ENCODE measurements around the gene RASSF8.

The RASSF8 gene

DNA sequence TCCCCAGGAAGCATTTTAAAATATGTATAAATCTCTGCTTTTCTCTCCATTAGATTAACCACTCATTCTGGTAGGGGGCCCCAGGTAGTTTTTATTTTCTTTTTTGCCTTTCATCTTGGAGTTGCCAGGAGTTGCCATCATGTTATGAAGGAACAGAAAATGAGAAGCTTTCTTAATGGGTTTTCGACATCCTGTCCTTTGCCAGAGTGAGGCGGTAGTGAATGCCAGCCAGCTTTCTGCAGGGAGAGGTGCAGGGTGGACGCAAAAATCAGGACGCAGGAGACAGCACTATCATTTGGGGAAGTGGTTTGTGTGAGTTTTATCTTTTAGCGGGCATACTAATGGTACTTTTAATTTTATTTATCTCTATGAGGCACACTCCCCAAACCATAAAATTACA, 1.7 kb downstream of the RASSF8 start:
- DNase-seq (ENCODE audit: extremely low read depth, low read depth) = no peak
- peak overlapping the region; percentile 68 for H3K4me3 ChIP-seq (replicated peaks; ENCODE audit: low read depth, low read length)
- TF ChIP-seq CTCF (IDR thresholded peaks at IDR 0.05; ENCODE audit: low read depth, low read length, missing control alignments) = peak; percentile 16

GRCh38 chr12:25960961-25961360, 2.5 kb downstream of the RASSF8 start:
- no peak for DNase-seq (ENCODE audit: extremely low read depth, low read depth)
- no peak for TF ChIP-seq CTCF (IDR thresholded peaks at IDR 0.05; ENCODE audit: low read depth, low read length, missing control alignments)
- peak overlapping the region; percentile 68 for H3K4me3 ChIP-seq (replicated peaks; ENCODE audit: low read depth, low read length)

DNA sequence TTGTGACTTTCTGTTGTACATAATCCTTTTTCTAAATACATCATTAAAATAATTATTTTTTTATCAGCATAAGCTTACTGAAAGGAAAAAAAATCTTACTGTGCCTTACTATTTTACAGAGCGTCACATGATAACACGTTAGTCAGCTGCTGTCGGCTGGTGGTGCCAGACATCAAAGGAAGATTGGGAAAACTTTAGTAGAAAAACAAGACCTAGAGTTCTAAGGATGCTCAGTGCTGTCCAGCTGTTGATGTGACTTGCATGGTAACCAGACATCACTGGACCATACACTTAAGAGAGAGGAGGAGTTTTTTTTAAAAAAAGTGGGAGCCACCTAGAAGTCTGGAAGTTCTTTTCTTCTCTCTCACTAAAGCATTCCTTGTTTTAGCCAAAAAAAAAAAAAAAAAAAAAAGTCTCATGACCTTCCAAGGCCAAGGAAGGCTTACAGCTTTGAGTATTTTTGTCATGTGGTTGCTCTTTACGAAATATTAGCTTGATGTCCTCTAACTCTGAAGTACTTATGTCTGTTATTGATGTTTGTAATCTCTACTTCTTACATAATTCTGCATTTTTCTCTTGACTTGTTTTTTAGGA, 4.5 kb downstream of the RASSF8 start:
- H3K4me3 ChIP-seq (replicated peaks; ENCODE audit: low read depth, low read length) = no peak overlapping the region
- DNase-seq (ENCODE audit: extremely low read depth, low read depth) = no peak
- TF ChIP-seq CTCF (IDR thresholded peaks at IDR 0.05; ENCODE audit: low read depth, low read length, missing control alignments) = no peak

GRCh38 chr12:25965682-25966081, 7.2 kb downstream of the RASSF8 start:
- no peak for DNase-seq (ENCODE audit: extremely low read depth, low read depth)
- no peak for TF ChIP-seq CTCF (IDR thresholded peaks at IDR 0.05; ENCODE audit: low read depth, low read length, missing control alignments)
- H3K4me3 ChIP-seq (replicated peaks; ENCODE audit: low read depth, low read length) = no peak overlapping the region

- no peak overlapping the region for H3K4me3 ChIP-seq (replicated peaks; ENCODE audit: low read depth, low read length)
- DNase-seq (ENCODE audit: extremely low read depth, low read depth) = no peak
- no peak for TF ChIP-seq CTCF (IDR thresholded peaks at IDR 0.05; ENCODE audit: low read depth, low read length, missing control alignments)
Measured at GRCh38 chr12:25970082-25970481, 11.6 kb downstream of the RASSF8 start.

DNA sequence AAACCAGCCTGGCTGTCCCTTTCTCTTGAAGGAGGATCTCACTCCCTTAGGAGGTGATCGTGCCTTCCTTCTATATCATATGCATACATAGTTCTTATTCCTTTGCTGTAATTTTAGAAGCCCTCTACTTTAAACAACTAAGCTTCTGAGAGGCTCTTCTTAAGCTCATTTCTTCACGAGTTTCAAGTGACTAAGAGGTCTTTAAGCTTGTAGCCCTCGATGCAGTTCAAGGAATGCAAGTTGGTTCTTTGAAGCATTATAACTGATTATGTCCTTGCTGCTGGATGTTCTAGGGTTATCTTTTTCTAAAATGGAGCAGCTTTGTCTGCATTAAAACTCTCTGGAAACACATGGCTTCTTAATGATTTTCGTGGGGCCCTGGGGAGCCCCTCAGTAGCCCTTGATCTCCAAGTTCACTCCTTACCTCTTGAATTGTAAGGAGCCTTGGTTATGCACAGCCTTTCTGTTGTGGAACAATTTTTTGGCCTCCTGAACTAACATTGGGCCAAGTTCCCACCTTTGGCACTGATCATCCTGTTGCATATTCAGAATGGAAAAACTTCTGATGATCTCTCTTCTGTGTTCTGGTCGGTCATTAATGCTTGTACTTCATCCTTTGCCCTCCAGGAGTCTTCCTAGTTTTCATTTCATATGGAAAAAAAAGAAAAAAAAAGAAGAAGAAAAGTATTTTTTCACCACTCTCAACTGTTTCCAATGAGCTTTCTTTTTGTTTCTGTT, 12.6 kb downstream of the RASSF8 start:
- H3K4me3 ChIP-seq (replicated peaks; ENCODE audit: low read depth, low read length) = no peak overlapping the region
- TF ChIP-seq CTCF (IDR thresholded peaks at IDR 0.05; ENCODE audit: low read depth, low read length, missing control alignments) = no peak
- no peak for DNase-seq (ENCODE audit: extremely low read depth, low read depth)

Measured in HFF-Myc (cell line).